Naive B cell (primary cell): Measurements from ENCODE around the gene CEMIP. TPM values are rescaled to one million over a fixed set of nuclear protein-coding genes. Genes with fewer than 3 reads are reported as not detected.
A peak's percentile ranks its signal among the peaks of the same experiment; 100 is the strongest.
"Not testable (repeated sequence)": the region's sequence is repeated elsewhere in the genome, so short reads cannot be mapped to it uniquely, and the experiment has no call there.

Experiments used
- ATAC-seq, 2 donors: fragments of 150-1000 bp; cut with Tn5 transposase; 2 replicates each; pipeline ENCODE4 v1.10.0; 2021; ENCODE audit warnings: low read depth in 2 of 2, mild to moderate bottlenecking in 2 of 2, moderate library complexity in 2 of 2
- DNase-seq: peaks from one replicate; pipeline ENCODE4 v3.0.0; 2022
- H3K27ac Mint-ChIP-seq, 6 donors: one replicate each; pipeline ENCODE4 v1.8.0; 2020 to 2022; ENCODE audit warnings: mild to moderate bottlenecking in 6 of 6, mixed read lengths in 6 of 6, moderate library complexity in 5 of 6, inconsistent platforms in 2 of 6
- H3K27me3 Mint-ChIP-seq, 3 donors: one replicate each; pipeline ENCODE4 v1.8.0; 2021 to 2022; ENCODE audit warnings: mixed read lengths in 3 of 3, mild to moderate bottlenecking in 1 of 3
- H3K36me3 Mint-ChIP-seq, 2 donors: one replicate each; pipeline ENCODE4 v1.8.0; 2020 to 2022; ENCODE audit warnings: mixed read lengths in 2 of 2, inconsistent platforms in 1 of 2, mild to moderate bottlenecking in 1 of 2
- H3K4me1 Mint-ChIP-seq, 3 donors: one replicate each; pipeline ENCODE4 v1.8.0; 2020 to 2022; ENCODE audit warnings: mixed read lengths in 3 of 3, inconsistent platforms in 1 of 3, mild to moderate bottlenecking in 1 of 3, moderate library complexity in 1 of 3
- H3K4me3 Mint-ChIP-seq, 8 donors: one replicate each; pipeline ENCODE4 v1.8.0; 2020 to 2022; ENCODE audit warnings: mild to moderate bottlenecking in 8 of 8, mixed read lengths in 8 of 8, moderate library complexity in 8 of 8, inconsistent platforms in 2 of 8
- H3K9me3 Mint-ChIP-seq, 7 donors: one replicate each; pipeline ENCODE4 v1.8.0; 2020 to 2022; ENCODE audit warnings: mixed read lengths in 7 of 7, mild to moderate bottlenecking in 5 of 7, inconsistent platforms in 2 of 7, moderate library complexity in 1 of 7
- polyA plus RNA-seq, 6 donors: library from polyadenylated mRNA; unstranded; fragments of 300-500 nt; fragmentation: Illumina TruSeq; gene quantifications; one replicate each; pipeline ENCODE4 v1.2.3, GENCODE V29; 2021; ENCODE audit warnings: low read depth in 6 of 6

CEMIP gene
- polyA plus RNA-seq, 6 donors from 2014 or later: 0.03 to 0.12 (median 0.05) TPM; not detected in 3

DNA sequence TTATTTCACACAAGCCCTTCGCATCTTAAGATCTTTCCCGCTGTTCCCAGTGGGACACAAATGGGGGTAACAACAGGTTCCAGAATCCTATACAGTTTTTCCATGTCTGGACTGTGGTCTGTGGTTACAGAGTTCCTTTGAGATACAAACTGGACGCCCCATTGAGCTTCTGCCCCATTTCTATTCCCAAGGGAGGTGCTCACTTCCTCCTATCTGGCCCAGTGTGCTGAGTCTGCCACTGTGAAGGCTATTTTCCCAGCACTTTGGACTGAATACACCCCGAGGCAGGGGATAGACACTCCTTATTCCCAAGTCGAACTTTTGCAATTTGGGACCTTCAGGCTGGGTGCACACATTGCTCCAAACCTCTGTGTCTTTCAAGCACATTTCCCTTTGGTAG, 166.4 kb downstream of the CEMIP start:
- ATAC-seq (peak; percentile 41 to 54), DNase-seq (no peak)
- H3K4me1 Mint-ChIP-seq: peaks cover 13 to 15% (median 14%) of the 10 kb centered on the region in 3 donors
- H3K4me3 Mint-ChIP-seq: peak overlapping the region in 1 of 8 donors; percentile 44
- H3K9me3 Mint-ChIP-seq: no peaks in the 10 kb centered on the region
- H3K27me3 Mint-ChIP-seq: no peaks in the 10 kb centered on the region
- H3K36me3 Mint-ChIP-seq: peaks cover 32 to 48% of the 10 kb centered on the region in 2 donors
- peak overlapping the region in 3 of 6 donors; percentile 53 to 63 (median 61) for H3K27ac Mint-ChIP-seq

DNA sequence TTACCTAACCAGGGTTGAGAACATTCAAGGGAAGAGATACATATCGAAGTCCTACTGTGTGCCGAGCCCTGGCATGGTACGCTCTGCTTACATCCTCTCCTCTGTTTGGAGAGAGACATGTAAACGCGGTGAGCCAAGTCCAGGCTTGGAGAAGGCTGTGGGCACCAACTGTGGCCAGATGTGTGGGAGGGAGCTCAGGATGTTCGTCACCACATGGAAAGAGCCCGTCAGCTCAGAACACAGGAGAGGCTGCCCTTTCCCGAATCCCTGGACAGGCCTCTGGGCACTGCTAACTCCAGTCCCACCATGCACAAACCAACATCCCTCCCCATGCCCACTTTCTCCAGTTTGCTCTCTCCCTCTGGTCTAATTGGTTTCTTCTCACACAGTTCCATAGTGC, 167.4 kb downstream of the CEMIP start:
- Mint-ChIP-seq H3K36me3 (peaks cover 39 to 45% of the 10 kb centered on the region in 2 donors), H3K27ac (no peak overlapping the region)

DNA sequence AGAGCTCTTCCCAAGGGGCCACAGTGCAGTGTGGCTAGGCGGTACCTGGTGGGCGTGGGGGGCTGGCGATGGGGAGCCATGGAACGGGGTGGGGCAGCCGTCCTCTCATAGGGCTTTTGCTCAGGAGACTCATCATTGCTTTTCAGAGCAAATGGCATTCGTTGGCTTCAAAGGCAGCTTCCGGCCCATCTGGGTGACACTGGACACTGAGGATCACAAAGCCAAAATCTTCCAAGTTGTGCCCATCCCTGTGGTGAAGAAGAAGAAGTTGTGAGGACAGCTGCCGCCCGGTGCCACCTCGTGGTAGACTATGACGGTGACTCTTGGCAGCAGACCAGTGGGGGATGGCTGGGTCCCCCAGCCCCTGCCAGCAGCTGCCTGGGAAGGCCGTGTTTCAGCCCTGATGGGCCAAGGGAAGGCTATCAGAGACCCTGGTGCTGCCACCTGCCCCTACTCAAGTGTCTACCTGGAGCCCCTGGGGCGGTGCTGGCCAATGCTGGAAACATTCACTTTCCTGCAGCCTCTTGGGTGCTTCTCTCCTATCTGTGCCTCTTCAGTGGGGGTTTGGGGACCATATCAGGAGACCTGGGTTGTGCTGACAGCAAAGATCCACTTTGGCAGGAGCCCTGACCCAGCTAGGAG, 169.6 kb downstream of the CEMIP start:
- Mint-ChIP-seq H3K27me3 (no peaks in the 10 kb centered on the region), H3K27ac (no peak overlapping the region), H3K9me3 (no peaks in the 10 kb centered on the region), H3K4me3 (no peak overlapping the region), H3K36me3 (peaks cover 35 to 52% of the 10 kb centered on the region in 2 donors), H3K4me1 (peaks cover 13 to 23% (median 22%) of the 10 kb centered on the region in 3 donors)
- DNase-seq: no peak
- no peak for ATAC-seq

More for the DNA sequence above, 167.4 kb downstream of the CEMIP start:
- DNase-seq (no peak), ATAC-seq (no peak)
- Mint-ChIP-seq H3K27me3 (no peaks in the 10 kb centered on the region), H3K4me3 (no peak overlapping the region), H3K9me3 (no peaks in the 10 kb centered on the region), H3K4me1 (peaks cover 13 to 15% (median 14%) of the 10 kb centered on the region in 3 donors)

DNA sequence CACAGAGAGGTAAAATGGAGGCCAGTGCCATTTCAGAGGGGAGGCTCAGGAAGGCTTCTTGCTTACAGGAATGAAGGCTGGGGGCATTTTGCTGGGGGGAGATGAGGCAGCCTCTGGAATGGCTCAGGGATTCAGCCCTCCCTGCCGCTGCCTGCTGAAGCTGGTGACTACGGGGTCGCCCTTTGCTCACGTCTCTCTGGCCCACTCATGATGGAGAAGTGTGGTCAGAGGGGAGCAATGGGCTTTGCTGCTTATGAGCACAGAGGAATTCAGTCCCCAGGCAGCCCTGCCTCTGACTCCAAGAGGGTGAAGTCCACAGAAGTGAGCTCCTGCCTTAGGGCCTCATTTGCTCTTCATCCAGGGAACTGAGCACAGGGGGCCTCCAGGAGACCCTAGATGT, 170.6 kb downstream of the CEMIP start:
- Mint-ChIP-seq H3K4me1 (peaks cover 13 to 23% (median 22%) of the 10 kb centered on the region in 3 donors), H3K4me3 (no peak overlapping the region), H3K27ac (no peak overlapping the region), H3K27me3 (no peaks in the 10 kb centered on the region), H3K36me3 (peaks cover 33 to 51% of the 10 kb centered on the region in 2 donors), H3K9me3 (no peaks in the 10 kb centered on the region)
- DNase-seq (no peak), ATAC-seq (no peak)

DNA sequence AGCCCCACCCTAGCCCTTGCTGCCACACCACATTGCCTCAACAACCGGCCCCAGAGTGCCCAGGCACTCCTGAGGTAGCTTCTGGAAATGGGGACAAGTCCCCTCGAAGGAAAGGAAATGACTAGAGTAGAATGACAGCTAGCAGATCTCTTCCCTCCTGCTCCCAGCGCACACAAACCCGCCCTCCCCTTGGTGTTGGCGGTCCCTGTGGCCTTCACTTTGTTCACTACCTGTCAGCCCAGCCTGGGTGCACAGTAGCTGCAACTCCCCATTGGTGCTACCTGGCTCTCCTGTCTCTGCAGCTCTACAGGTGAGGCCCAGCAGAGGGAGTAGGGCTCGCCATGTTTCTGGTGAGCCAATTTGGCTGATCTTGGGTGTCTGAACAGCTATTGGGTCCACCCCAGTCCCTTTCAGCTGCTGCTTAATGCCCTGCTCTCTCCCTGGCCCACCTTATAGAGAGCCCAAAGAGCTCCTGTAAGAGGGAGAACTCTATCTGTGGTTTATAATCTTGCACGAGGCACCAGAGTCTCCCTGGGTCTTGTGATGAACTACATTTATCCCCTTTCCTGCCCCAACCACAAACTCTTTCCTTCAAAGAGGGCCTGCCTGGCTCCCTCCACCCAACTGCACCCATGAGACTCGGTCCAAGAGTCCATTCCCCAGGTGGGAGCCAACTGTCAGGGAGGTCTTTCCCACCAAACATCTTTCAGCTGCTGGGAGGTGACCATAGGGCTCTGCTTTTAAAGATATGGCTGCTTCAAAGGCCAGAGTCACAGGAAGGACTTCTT, 171.3 kb downstream of the CEMIP start:
- H3K9me3 Mint-ChIP-seq: no peaks in the 10 kb centered on the region
- H3K27ac Mint-ChIP-seq: no peak overlapping the region
- DNase-seq (no peak), ATAC-seq (no peak)
- H3K36me3 Mint-ChIP-seq: peaks cover 33 to 51% of the 10 kb centered on the region in 2 donors
- H3K4me3 Mint-ChIP-seq: no peak overlapping the region
- H3K27me3 Mint-ChIP-seq: no peaks in the 10 kb centered on the region
- H3K4me1 Mint-ChIP-seq: peaks cover 10 to 20% (median 19%) of the 10 kb centered on the region in 3 donors

DNA sequence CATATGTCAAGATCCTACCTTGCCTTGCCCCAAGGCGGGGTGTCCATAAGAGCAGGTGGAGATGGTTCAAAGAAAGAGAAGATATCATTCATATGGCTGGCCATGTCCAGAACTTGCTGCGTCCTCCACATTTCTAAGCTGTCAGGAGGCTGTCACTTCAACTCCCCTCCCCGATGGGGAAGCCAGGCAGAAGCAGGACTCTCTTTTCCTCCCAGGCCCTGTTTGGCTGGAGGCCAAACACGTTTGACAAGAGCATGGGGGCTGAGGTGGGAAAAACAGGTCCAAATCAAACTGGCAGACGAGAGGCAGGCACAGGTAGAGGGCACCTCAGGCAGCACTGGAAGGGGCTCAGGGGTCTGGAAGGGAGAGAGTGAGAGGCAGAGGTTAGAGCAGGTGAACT, 172.8 kb downstream of the CEMIP start:
- Mint-ChIP-seq H3K36me3 (peaks cover 33 to 47% of the 10 kb centered on the region in 2 donors), H3K27ac (no peak overlapping the region), H3K27me3 (no peaks in the 10 kb centered on the region), H3K9me3 (no peaks in the 10 kb centered on the region), H3K4me3 (no peak overlapping the region), H3K4me1 (peaks cover 0 to 9% (median 7%) of the 10 kb centered on the region in 3 donors)
- ATAC-seq (no peak), DNase-seq (no peak)

DNA sequence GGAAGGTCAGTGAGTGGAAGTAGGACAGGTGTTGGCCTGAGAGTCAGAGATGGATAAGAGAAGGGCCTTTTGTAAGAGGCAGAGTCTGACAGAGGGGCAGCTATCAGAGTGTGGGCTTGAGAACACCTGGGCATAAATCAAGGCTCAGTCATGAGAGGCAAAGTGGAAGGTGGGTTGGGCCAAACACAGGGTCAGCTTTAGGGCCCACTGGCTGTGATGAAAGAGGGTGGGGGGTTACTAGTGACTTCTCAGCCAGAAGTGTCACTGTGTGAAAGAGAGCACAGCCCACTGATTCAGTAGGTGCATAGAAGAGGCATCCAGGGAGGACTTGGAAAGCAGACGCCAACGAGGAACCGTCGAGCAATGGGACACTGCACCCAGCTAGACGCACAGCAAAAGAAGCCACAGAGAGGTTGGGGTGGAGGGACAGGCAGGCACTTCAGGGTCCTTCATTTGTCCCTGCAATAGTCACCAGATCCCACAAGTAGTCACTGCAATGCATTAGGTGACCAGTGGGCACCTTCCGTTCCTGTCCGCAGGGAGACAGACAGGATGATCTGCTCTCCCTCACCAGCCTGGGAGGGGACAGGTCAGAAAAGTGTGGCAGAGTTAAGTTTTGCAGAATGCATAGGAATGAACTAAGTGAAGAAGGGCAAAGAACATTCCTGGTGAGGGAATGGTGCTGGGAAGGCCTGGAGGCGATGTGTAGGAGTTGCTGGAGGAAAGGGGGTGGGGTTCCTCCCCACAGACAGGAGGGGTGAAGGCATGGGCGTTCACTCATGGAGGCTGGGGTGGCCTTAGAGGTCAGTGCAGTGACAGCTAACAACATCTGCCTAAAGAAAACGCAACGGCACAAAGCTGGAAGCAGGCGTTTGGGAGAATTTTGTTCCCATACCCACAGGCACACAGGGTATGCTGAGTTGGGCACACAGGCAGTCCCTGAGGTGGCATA, 174.1 kb downstream of the CEMIP start:
- H3K4me3 Mint-ChIP-seq: no peak overlapping the region
- DNase-seq (no peak), ATAC-seq (no peak)
- peak overlapping the region in 2 of 6 donors; percentile 5 to 80 for H3K27ac Mint-ChIP-seq
- H3K9me3 Mint-ChIP-seq: no peaks in the 10 kb centered on the region
- peaks cover 21 to 45% of the 10 kb centered on the region in 2 donors for H3K36me3 Mint-ChIP-seq
- peaks cover 0 to 9% (median 7%) of the 10 kb centered on the region in 3 donors for H3K4me1 Mint-ChIP-seq
- H3K27me3 Mint-ChIP-seq: no peaks in the 10 kb centered on the region

DNA sequence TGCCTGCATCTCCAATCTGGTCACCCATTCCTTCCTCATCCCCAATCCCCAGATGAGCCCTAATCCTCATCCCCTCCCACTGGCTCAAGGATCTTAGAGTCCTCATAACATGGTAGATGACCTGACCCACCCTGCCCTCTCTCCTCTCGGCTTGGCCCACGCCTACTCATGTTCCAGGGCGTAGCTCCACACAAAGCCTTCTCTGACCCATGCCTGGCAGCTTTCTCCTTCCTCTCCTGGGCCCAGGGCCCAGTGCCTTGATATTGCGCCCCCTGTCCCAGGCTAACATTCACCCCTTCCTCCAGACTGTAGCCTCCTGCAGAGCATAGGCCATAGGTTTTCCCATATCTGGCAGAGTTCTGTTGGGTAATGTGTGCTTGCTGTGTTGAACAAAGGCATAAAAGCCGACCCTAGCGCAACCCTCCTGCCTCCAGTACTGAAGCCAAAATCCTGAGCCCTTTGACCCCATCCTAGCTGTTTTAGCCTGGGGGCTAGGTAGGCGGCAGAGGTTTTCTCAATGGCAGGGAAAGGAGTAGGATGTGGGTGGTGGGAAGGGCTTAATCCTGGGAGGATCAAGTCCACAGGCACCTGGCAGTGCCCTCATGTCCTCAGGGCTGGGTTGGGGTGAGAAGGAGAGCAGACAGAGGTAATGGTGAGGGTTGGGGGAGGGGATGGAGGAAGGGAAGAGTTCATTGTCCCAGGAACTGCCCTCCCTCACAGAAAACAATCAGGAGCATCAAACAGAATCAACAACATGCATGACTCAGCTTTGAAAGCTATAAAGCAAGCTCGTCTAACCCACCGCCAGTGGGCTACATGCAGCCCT, 175.0 kb downstream of the CEMIP start:
- Mint-ChIP-seq H3K4me3 (no peak overlapping the region), H3K36me3 (peaks cover 22 to 47% of the 10 kb centered on the region in 2 donors), H3K9me3 (no peaks in the 10 kb centered on the region), H3K27me3 (no peaks in the 10 kb centered on the region), H3K27ac (peak overlapping the region in 1 of 6 donors; percentile 80), H3K4me1 (peaks cover 0 to 9% (median 7%) of the 10 kb centered on the region in 3 donors)
- no peak for DNase-seq
- ATAC-seq: no peak

DNA sequence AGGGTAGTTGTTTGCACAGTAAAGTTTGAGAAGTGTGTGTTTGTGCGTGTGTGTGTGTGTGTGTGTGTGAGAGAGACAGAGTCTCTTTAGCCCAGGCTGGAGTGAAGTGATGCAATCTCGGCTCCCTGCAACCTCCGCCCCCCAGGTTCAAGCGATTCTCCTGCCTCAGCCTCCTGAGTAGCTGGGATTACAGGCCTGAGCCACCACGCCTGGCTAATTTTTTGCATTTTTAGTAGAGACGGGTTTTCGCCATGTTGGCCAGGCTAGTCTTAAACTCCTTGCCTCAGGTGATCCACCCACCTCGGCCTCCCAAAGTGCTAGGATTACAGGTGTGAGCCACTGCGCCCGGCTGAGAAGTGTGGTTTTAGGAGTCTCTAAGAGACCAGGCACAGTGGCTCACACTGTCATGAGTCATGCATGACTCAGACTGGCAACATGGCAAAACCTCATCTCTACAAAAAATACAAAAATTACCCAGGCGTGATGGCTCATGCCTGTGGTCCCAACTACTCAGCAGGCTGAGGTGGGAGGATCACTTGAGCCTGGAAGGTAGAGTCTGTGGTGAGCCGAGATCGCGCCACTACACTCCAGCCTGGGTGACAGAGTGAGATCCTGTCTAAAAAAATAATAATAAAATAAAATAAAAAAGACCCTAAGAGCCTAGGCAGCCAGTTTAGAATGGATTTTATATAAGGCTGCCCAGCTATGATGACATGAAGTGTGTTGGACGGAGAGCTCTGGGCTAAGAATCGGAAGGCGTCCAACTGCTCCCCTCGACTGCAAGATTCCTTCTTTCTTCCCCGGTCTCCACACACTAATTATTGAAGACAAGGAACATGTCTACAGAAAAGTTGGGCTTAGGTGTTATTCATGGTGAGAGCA, 176.6 kb downstream of the CEMIP start:
- not testable (repeated sequence) for H3K27ac Mint-ChIP-seq, H3K4me1 Mint-ChIP-seq, H3K4me3 Mint-ChIP-seq, H3K27me3 Mint-ChIP-seq, H3K9me3 Mint-ChIP-seq, ATAC-seq, DNase-seq
- peaks cover 24 to 46% of the 10 kb centered on the region in 2 donors for H3K36me3 Mint-ChIP-seq

DNA sequence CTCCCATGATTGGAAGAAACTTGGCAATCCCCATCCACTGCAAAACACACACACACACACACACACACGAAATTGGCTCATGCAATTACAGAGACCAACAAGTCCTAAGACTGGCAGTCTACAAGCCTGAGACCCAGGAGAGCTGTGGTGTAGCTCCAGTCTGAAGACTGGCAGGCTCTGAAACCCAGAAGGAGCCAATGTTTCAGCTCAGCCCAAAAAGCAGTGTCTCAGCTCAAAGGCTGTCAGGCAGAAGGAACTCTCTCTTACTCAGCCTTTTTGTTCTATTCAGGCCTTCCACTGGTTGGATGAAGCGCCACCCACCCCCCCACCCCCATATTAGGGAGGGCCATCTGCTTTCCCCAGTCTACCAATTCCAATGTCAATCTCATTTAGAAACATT, 178.4 kb downstream of the CEMIP start:
- H3K9me3 Mint-ChIP-seq: peaks cover 0 to 2% (median 0%) of the 10 kb centered on the region in 7 donors
- no peak overlapping the region for H3K4me3 Mint-ChIP-seq
- H3K27ac Mint-ChIP-seq: peak overlapping the region in 3 of 6 donors; percentile 3 to 41 (median 37)

DNA sequence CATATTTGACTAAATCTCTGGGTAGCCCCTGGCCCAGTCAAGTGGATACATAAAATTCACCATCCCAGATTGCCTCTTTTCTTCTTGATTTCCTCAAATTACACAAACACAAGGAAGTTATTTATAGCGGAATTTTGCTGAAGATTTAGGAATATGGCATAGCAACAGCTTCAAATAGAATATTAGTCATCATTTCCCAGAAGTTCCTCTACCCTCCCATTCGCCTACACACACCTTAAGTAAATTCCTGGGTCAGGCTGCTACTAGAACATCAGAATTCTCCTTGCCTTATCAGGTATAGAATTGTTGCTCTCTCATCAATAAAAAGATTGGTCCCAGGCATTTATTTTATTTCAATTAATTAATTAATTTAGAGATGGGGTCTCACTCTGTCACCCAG, 178.8 kb downstream of the CEMIP start:
- Mint-ChIP-seq H3K36me3 (peaks cover 17 to 36% of the 10 kb centered on the region in 2 donors), H3K4me3 (no peak overlapping the region), H3K27ac (peak overlapping the region in 1 of 6 donors; percentile 37), H3K9me3 (peaks cover 0 to 2% (median 0%) of the 10 kb centered on the region in 7 donors), H3K4me1 (peaks cover 0 to 10% (median 2%) of the 10 kb centered on the region in 3 donors), H3K27me3 (no peaks in the 10 kb centered on the region)
- ATAC-seq (no peak), DNase-seq (no peak)

More for the DNA sequence above, 178.4 kb downstream of the CEMIP start:
- peaks cover 17 to 36% of the 10 kb centered on the region in 2 donors for H3K36me3 Mint-ChIP-seq
- no peak for DNase-seq
- peaks cover 0 to 10% (median 6%) of the 10 kb centered on the region in 3 donors for H3K4me1 Mint-ChIP-seq
- no peak for ATAC-seq
- H3K27me3 Mint-ChIP-seq: no peaks in the 10 kb centered on the region
